Psoas muscle (tissue), 8 donors: ENCODE measurements around the gene CDKN1B. TPM values are rescaled to one million over a fixed set of nuclear protein-coding genes. Genes with fewer than 3 reads are reported as not detected.

Experiments
- ATAC-seq, 4 donors: fragments of 200-7000 bp; cut with Tn5 transposase; one replicate each; pipeline ENCODE4 v1.9.1; 2020; ENCODE audit warnings: moderate library complexity in 3 of 4, mild to moderate bottlenecking in 2 of 4
- DNase-seq, 2 donors: peaks; one replicate each; pipeline ENCODE4 v3.0.0-alpha.2; 2020
- H3K27ac ChIP-seq: fragments of 200-600 bp; one replicate; pipeline ENCODE4 v1.8.0; 2022
- H3K27me3 ChIP-seq, 3 donors: fragments of 200-600 bp in 1 of 3; one replicate each; pipeline versions ENCODE4 v1.6.1 to v1.8.0; 2013 to 2022; ENCODE audit warnings: low read length in 2 of 3, mild to moderate bottlenecking in 2 of 3, moderate library complexity in 1 of 3; ENCODE audit not compliant: insufficient read depth in 3 of 3
- H3K36me3 ChIP-seq, 2 donors: fragments of 200-600 bp in 1 of 2; one replicate each; pipeline versions ENCODE4 v1.6.1 to v1.8.0; 2013 to 2022; ENCODE audit warnings: low read depth in 1 of 2, mild to moderate bottlenecking in 1 of 2, moderate library complexity in 1 of 2; ENCODE audit not compliant: insufficient read depth in 1 of 2
- H3K4me1 ChIP-seq: fragments of 200-600 bp; one replicate; pipeline ENCODE4 v1.8.0; 2022
- H3K4me3 ChIP-seq: fragments of 200-600 bp; one replicate; pipeline ENCODE4 v1.8.0; 2022; ENCODE audit warnings: mild to moderate bottlenecking
- H3K9me3 ChIP-seq: fragments of 200-600 bp; one replicate; pipeline ENCODE4 v1.8.0; 2022
- CTCF ChIP-seq: fragments of 200-600 bp; IDR thresholded peaks from one replicate; pipeline ENCODE4 v1.8.0; 2022; ENCODE audit warnings: antibody characterized with exemption
- WGBS, 3 donors: extraction: QIAGEN DNeasy Blood & Tissue Kit; methylation state at CpG; one replicate each; pipeline versions ENCODE4 v1.1.6 to v1.1.7; 2013; 5-methylcytosine and 5-hydroxymethylcytosine counted together
- intact Hi-C, 2 donors: fragments of 100-400 bp; cut with DNase I; formaldehyde crosslinking; loops; one replicate each; pipeline versions ENCODE4 v1.11.0 to v1.14.2; 2022
- polyA plus RNA-seq, 3 donors: library from polyadenylated mRNA; stranded (reverse); fragments of 200-250 nt; gene quantifications; one replicate each; pipeline ENCODE4 v1.2.3, GENCODE V29; 2013
- total RNA-seq, 4 donors: library from RNA; stranded (reverse); fragmentation: NEBNext Ultra II Directional in 2 of 4; extraction: Animal tissue kit (Norgen Biotek cat#: 25700) in 2 of 4; gene quantifications; one replicate each; pipeline versions ENCODE4 v1.2.1 to v1.2.4, GENCODE V29; 2021 to 2023
- donor health status: healthy with polysubstance abuse.
- donor health status: DM: no; HTN: no; CAD: no; lungs with moderate emphysema.
- donor health status: Bipolar disorder and iron deficiency.
- donor health status: healthy.
- donor health status: DM: yes; HTN: yes; CAD: no.
- donor health status: DM: no; HTN: no; CAD: no.
- donor health status: DM: no; HTN: no; CAD: no.
- donor health status: DM: yes; HTN: yes; CAD: no.

The CDKN1B gene
- total and polyA plus RNA-seq, 7 donors, result 20.7 to 62.8 (median 38.3) TPM

GRCh38 chr12:12699345-12699744, 17.8 kb upstream of the CDKN1B start:
- TF ChIP-seq CTCF, result no peak
- ATAC-seq, result no peak
- no peaks in the 10 kb centered on the region for H3K9me3 ChIP-seq
- 70 to 75% (median 75%) methylated on average over 1 of the region's 1 CpG for WGBS, 3 donors
- H3K4me1 ChIP-seq, result peaks cover 7% of the 10 kb centered on the region
- no peak overlapping the region for H3K4me3 ChIP-seq
- intact Hi-C loops, result loop anchor here in 1 of 2 donors (5.0 kb wide), 2 partner anchors 87 to 137 kb away; partner anchors contain the start of genes CREBL2 and DUSP16
- no peak overlapping the region for H3K27ac ChIP-seq
- no peak for DNase-seq
- no peaks in the 10 kb centered on the region for H3K27me3 ChIP-seq
- H3K36me3 ChIP-seq, result no peaks in the 10 kb centered on the region

- Histone ChIP-seq H3K4me1 (peaks cover 7% of the 10 kb centered on the region), H3K27ac (no peak overlapping the region), H3K27me3 (no peaks in the 10 kb centered on the region), H3K4me3 (no peak overlapping the region), H3K9me3 (no peaks in the 10 kb centered on the region), H3K36me3 (no peaks in the 10 kb centered on the region)
- intact Hi-C loops, result loop anchor here in 1 of 2 donors (5.0 to 10.0 kb wide), 3 partner anchors 53 to 615 kb away; no protein-coding TSS in a partner anchor
- ATAC-seq (no peak), DNase-seq (no peak)
- TF ChIP-seq CTCF, result no peak
Measured at GRCh38 chr12:12700254-12700653, 16.9 kb upstream of the CDKN1B start.

GRCh38 chr12:12701457-12701856, 15.7 kb upstream of the CDKN1B start:
- WGBS, 3 donors, result 95 to 99% (median 97%) methylated on average over 3 of the region's 3 CpGs
- Histone ChIP-seq H3K27ac (no peak overlapping the region), H3K36me3 (no peaks in the 10 kb centered on the region), H3K4me3 (no peak overlapping the region), H3K4me1 (peaks cover 7% of the 10 kb centered on the region), H3K27me3 (no peaks in the 10 kb centered on the region), H3K9me3 (no peaks in the 10 kb centered on the region)
- no peak for DNase-seq
- intact Hi-C loops, result loop anchor here in 1 of 2 donors (5.0 to 10.0 kb wide), 3 partner anchors 54 to 617 kb away; no protein-coding TSS in a partner anchor
- no peak for TF ChIP-seq CTCF
- no peak for ATAC-seq

- no peaks in the 10 kb centered on the region for H3K27me3 ChIP-seq
- WGBS, 3 donors, result 44 to 49% (median 45%) methylated on average over 7 of the region's 7 CpGs
- no peaks in the 10 kb centered on the region for H3K4me1 ChIP-seq
- H3K9me3 ChIP-seq, result no peaks in the 10 kb centered on the region
- TF ChIP-seq CTCF, result peak; percentile 88
- peak in 1 of 2 donors; percentile 64 for DNase-seq
- no peak overlapping the region for H3K27ac ChIP-seq
- peak; percentile 99 to 100 (median 100) for ATAC-seq
- no peaks in the 10 kb centered on the region for H3K36me3 ChIP-seq
- H3K4me3 ChIP-seq, result no peak overlapping the region
- intact Hi-C loops, result loop anchor here (5.0 to 10.0 kb wide), 3 partner anchors 57 to 620 kb away; no protein-coding TSS in a partner anchor
Measured at GRCh38 chr12:12704593-12705230, 12.5 kb upstream of the CDKN1B start.
